GM18868 (cell line): ENCODE results near the gene MVD.

Experiments used
- ATAC-seq: cut with Tn5 transposase; IDR thresholded peaks from one replicate; pipeline ENCODE4 v1.9.1; 2021; ENCODE audit warnings: mild to moderate bottlenecking, moderate library complexity; ENCODE audit not compliant: unreplicated experiment

MVD gene

GRCh38 chr16:88662843-88663606 lies at the start of gene MVD:
Gene MVD (minus strand): TSS chr16:88663091. CDS start chr16:88663080, 11 bp downstream.
- ATAC-seq, result peak; percentile 94

GRCh38 chr16:88712362-88712979 lies 49.6 kb upstream of the MVD start:
- ATAC-seq, result no peak

GRCh38 chr16:88711750-88712340 lies 49.0 kb upstream of the MVD start:
- no peak for ATAC-seq

GRCh38 chr16:88710556-88710955 lies 47.7 kb upstream of the MVD start:
- ATAC-seq, result no peak

GRCh38 chr16:88706965-88707826 lies 44.3 kb upstream of the MVD start:
- no peak for ATAC-seq

- ATAC-seq, result peak; percentile 75
Measured at GRCh38 chr16:88706229-88706964, 43.5 kb upstream of the MVD start, which contains the start of the genes CTU2 and RNF166. Gene CTU2 (plus strand): TSS chr16:88706503. CDS start chr16:88706531, 28 bp downstream. Gene RNF166 (minus strand): TSS chr16:88706408. CDS start chr16:88706325, 83 bp downstream.

- ATAC-seq, result peak; percentile 7
Measured at GRCh38 chr16:88705801-88706228, 42.9 kb upstream of the MVD start.

GRCh38 chr16:88705076-88705684 lies 42.3 kb upstream of the MVD start:
- no peak for ATAC-seq

GRCh38 chr16:88703486-88704309 lies 40.8 kb upstream of the MVD start:
- no peak for ATAC-seq

GRCh38 chr16:88702371-88703210 lies 39.7 kb upstream of the MVD start:
- no peak for ATAC-seq

- no peak for ATAC-seq
Measured at GRCh38 chr16:88701581-88702370, 38.9 kb upstream of the MVD start.

- peak; percentile 75 for ATAC-seq
Measured at GRCh38 chr16:88700636-88701482, 38.0 kb upstream of the MVD start.

GRCh38 chr16:88700322-88700635 lies 37.4 kb upstream of the MVD start:
- ATAC-seq, result no peak

- no peak for ATAC-seq
Measured at GRCh38 chr16:88699180-88699579, 36.3 kb upstream of the MVD start.

- ATAC-seq, result no peak
Measured at GRCh38 chr16:88698646-88699045, 35.8 kb upstream of the MVD start.

GRCh38 chr16:88697831-88698615 lies 35.1 kb upstream of the MVD start:
- ATAC-seq, result no peak
